SK-N-DZ (cell line): ENCODE data around the gene SOHLH1.
A peak's percentile ranks its signal among the peaks of the same experiment; 100 is the strongest.

ENCODE experiments used
- DNase-seq: peaks from one replicate; pipeline ENCODE4 v3.0.0-alpha.2; 2015; ENCODE audit warnings: low spot score

Gene SOHLH1

GRCh38 chr9:135704483-135704882 is 5.2 kb upstream of the SOHLH1 start:
- no peak for DNase-seq

GRCh38 chr9:135703726-135704125 is 4.4 kb upstream of the SOHLH1 start:
- no peak for DNase-seq

GRCh38 chr9:135701959-135702721 is 2.9 kb upstream of the SOHLH1 start, which contains the start of gene KCNT1:
TSS of gene KCNT1 (plus strand) at chr9:135702185. CDS start at chr9:135702259, 74 bp downstream.
- peak; percentile 34 for DNase-seq

GRCh38 chr9:135701067-135701958 is 2.0 kb upstream of the SOHLH1 start:
- peak; percentile 12 for DNase-seq

- DNase-seq: no peak
Measured at GRCh38 chr9:135700525-135700924, 1.2 kb upstream of the SOHLH1 start.

- DNase-seq: no peak
Measured at GRCh38 chr9:135698767-135699166, 514 bp downstream of the SOHLH1 start.

GRCh38 chr9:135698236-135698635 is 1.0 kb downstream of the SOHLH1 start:
- no peak for DNase-seq

GRCh38 chr9:135697226-135697625 is 2.1 kb downstream of the SOHLH1 start:
- DNase-seq: no peak

GRCh38 chr9:135696446-135696845 is 2.8 kb downstream of the SOHLH1 start:
- DNase-seq: no peak

GRCh38 chr9:135695642-135696041 is 3.6 kb downstream of the SOHLH1 start:
- no peak for DNase-seq

- DNase-seq: no peak
Measured at GRCh38 chr9:135695036-135695435, 4.2 kb downstream of the SOHLH1 start.

- DNase-seq: no peak
Measured at GRCh38 chr9:135694414-135694813, 4.9 kb downstream of the SOHLH1 start.

- DNase-seq: no peak
Measured at GRCh38 chr9:135693771-135694170, 5.5 kb downstream of the SOHLH1 start.

GRCh38 chr9:135693265-135693664 is 6.0 kb downstream of the SOHLH1 start:
- DNase-seq: no peak

- no peak for DNase-seq
Measured at GRCh38 chr9:135692410-135692809, 6.9 kb downstream of the SOHLH1 start.

GRCh38 chr9:135690836-135691570 is 8.3 kb downstream of the SOHLH1 start:
- DNase-seq: no peak

GRCh38 chr9:135689011-135689410 is 10.3 kb downstream of the SOHLH1 start:
- DNase-seq: no peak

GRCh38 chr9:135687216-135687615 is 12.1 kb downstream of the SOHLH1 start:
- no peak for DNase-seq

- no peak for DNase-seq
Measured at GRCh38 chr9:135684691-135685090, 14.6 kb downstream of the SOHLH1 start.

GRCh38 chr9:135683401-135684034 is 15.8 kb downstream of the SOHLH1 start:
- no peak for DNase-seq

- DNase-seq: no peak
Measured at GRCh38 chr9:135681161-135681560, 18.1 kb downstream of the SOHLH1 start.
